ENCODE results near the gene TMEM63C.

The TMEM63C gene

GRCh38 chr14:77181603-77182437, at the start of gene TMEM63C:
Gene TMEM63C, plus strand, starts transcription at chr14:77181798. Its CDS starts 37,016 bp downstream, at chr14:77218814.
- Histone ChIP-seq H3K27me3 (replicated peaks; ENCODE audit: control insufficient read depth, insufficient read depth, low read length) (no peaks in the 10 kb centered on the region; the same call in 1 of the 2 replicates), H3K4me3 (replicated peaks; ENCODE audit: low read depth, low read length) (peak within 1 kb of the TSS; percentile 64), H3K36me3 (ENCODE audit: control insufficient read depth, insufficient read depth, low read length) (no peaks in the 10 kb centered on the region)
- DNase-seq (ENCODE audit: extremely low read depth, insufficient read length), result peak; percentile 70
- peak; percentile 15 for TF ChIP-seq CTCF (IDR thresholded peaks at IDR 0.05; ENCODE audit: insufficient read depth, low read length, poor library complexity, severe bottlenecking)

- Histone ChIP-seq H3K27me3 (replicated peaks; ENCODE audit: control insufficient read depth, insufficient read depth, low read length) (peaks cover 2% of the 10 kb centered on the region), H3K4me3 (replicated peaks; ENCODE audit: low read depth, low read length) (no peak overlapping the region), H3K36me3 (ENCODE audit: control insufficient read depth, insufficient read depth, low read length) (no peaks in the 10 kb centered on the region)
- peak; percentile 4 for TF ChIP-seq CTCF (IDR thresholded peaks at IDR 0.05; ENCODE audit: insufficient read depth, low read length, poor library complexity, severe bottlenecking)
- DNase-seq (ENCODE audit: extremely low read depth, insufficient read length), result no peak
Observed at GRCh38 chr14:77131871-77132486, 49.6 kb upstream of the TMEM63C start.

- Histone ChIP-seq H3K36me3 (ENCODE audit: control insufficient read depth, insufficient read depth, low read length) (no peaks in the 10 kb centered on the region), H3K4me3 (replicated peaks; ENCODE audit: low read depth, low read length) (no peak overlapping the region), H3K27me3 (replicated peaks; ENCODE audit: control insufficient read depth, insufficient read depth, low read length) (no peaks in the 10 kb centered on the region; the same call in none of the 2 replicates)
- TF ChIP-seq CTCF (IDR thresholded peaks at IDR 0.05; ENCODE audit: insufficient read depth, low read length, poor library complexity, severe bottlenecking), result no peak
- DNase-seq (ENCODE audit: extremely low read depth, insufficient read length), result peak; percentile 42
Observed at GRCh38 chr14:77133720-77134338, 47.8 kb upstream of the TMEM63C start.

- DNase-seq (ENCODE audit: extremely low read depth, insufficient read length), result no peak
Observed at GRCh38 chr14:77139022-77139421, 42.6 kb upstream of the TMEM63C start.

More at GRCh38 chr14:77139022-77139421, 42.6 kb upstream of the TMEM63C start:
- Histone ChIP-seq H3K36me3 (ENCODE audit: control insufficient read depth, insufficient read depth, low read length) (no peaks in the 10 kb centered on the region), H3K27me3 (replicated peaks; ENCODE audit: control insufficient read depth, insufficient read depth, low read length) (no peaks in the 10 kb centered on the region; the same call in none of the 2 replicates), H3K4me3 (replicated peaks; ENCODE audit: low read depth, low read length) (no peak overlapping the region)
- no peak for TF ChIP-seq CTCF (IDR thresholded peaks at IDR 0.05; ENCODE audit: insufficient read depth, low read length, poor library complexity, severe bottlenecking)

All from GM06990 (cell line).